ENCODE measurements around the gene PJVK.
A peak's percentile ranks its signal among the peaks of the same experiment; 100 is the strongest.
"Not testable (repeated sequence)": the region's sequence is repeated elsewhere in the genome, so short reads cannot be mapped to it uniquely, and the experiment has no call there.

The PJVK gene

DNA sequence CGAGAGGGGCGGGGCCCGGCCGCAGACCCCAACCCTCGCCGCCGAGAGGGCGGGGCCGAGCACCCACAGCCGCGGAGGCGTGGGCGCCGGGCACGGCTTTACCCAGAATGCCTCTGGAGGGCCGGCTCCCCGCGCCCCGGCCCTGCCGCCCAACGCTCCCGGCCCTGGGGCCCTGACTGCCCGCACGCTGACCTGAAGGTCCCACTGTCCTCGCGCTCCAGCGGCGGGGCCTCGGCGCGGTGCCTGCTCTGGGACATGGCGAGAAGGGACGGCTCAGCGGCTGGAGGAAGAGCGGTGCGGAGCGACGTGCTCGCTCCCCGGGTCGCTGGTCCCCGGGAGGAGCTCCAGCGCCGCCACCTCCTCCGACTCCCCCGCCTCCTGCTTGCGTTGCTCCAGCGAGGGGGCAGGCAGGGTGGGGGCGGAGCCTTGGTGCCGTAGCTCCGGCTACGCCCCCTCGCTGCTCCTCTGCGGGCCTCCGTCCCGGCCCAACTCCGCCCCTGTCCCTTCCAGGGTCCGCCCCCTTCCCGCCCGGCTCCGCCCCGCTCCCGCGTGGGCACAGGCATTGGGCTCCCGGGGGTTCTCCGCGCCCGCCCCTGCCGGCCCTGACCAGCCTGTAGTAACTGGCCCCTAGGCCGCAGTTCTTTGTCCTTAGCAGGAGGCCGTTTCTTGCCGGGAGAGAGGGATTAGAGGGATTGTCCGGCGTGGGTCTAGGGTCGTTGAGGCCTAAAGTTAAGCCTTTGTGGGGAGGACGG, at the start of gene PJVK, which contains the start of gene PRKRA:
Gene PJVK (plus strand): TSS at position 605 of the 752 bp plus-strand sequence. CDS start 2,032 bp downstream, outside the sequence.
Gene PRKRA (minus strand): TSS at position 402 of the 752 bp plus-strand sequence. CDS start 145 bp downstream, at position 257.
- peak; percentile 95 to 97 for DNase-seq

- DNase-seq: no peak
These were observed 49.2 kb upstream of the PJVK start for GRCh38 chr2:178401994-178402437.

DNA sequence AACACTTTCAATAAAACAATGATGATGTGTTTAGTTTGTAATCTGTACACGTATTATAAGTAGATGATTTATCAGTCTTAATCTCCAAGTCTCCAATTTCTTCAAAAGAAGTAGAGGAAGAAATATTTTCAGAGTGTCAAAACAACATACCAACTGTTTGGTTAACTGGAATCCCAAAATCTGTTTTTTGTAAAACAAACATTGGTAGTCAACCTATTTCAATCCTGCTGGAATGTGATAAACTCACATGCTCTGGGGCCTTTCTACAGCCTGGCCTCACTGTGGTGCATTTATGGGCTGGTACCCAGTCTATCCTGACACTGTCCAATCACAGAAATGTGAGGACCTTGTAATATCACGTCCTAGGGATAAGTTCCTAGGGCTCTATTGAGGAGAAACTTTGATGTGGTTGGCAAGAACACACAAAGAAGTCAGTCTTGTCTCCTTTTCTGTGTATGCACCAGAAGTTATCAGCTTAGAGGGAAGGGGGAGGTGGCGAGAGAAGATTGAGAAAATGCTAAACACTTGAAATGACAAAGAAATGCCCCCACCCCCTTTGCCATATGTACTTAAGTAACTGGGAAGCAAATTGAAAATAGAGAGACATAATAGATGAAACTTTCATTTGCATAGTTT, 47.4 kb upstream of the PJVK start:
- DNase-seq: no peak

DNA sequence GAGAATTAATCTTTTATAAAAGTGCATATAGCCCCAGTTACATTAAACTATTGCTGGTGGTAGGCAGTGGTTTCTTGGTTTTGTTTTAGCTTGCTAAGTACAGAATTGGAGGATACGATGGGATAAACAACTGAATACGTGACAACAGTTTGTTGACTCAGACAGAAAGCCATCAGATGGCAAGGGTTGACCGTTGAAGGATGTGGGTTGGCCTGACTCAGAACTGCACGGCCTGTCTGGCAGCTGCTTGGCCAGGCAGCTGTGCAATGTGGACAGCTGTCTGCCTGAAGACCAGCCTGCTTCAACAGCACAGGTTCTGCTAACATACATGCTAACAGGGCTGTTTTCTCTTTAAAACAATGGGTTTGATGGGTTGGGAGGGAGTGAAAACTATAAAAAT, 46.8 kb upstream of the PJVK start:
- no peak for DNase-seq

DNA sequence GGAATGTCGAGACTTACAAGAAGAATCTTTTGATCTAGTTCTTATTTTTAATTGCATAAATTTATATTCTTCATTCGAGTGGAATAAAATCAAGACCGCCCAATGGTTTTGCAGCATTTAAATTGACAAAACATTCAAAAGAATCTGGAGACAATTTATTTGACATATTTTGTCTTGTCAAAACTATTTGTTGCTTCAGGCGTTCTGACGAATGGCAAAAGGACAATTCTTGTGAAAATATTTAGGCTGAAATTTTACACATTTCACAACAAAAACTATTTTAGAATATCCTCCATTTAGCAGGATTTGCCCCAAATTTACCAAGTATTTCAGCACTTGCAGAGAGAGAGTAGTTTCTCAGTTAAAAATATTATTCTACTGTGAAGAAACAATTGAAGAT, 41.9 kb upstream of the PJVK start:
- DNase-seq: no peak

DNA sequence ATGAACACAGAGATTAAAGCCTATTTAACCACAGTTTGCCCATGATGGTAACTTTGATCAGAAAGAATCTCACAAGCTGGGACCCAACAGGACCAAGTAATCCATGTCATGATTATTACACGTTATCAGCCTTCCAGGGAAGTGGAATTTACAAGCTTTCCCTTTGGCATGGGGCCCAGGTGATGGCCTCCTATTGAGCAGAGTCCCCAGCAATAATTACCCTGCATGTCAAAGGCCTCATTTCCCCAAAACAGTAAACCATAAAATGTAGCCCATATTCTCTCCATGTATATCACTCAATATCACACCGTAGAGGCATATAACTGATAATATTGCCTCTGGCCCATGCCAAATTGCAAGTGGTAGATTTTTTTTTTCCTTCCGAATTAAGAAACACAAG, 39.1 kb upstream of the PJVK start:
- DNase-seq: no peak

DNA sequence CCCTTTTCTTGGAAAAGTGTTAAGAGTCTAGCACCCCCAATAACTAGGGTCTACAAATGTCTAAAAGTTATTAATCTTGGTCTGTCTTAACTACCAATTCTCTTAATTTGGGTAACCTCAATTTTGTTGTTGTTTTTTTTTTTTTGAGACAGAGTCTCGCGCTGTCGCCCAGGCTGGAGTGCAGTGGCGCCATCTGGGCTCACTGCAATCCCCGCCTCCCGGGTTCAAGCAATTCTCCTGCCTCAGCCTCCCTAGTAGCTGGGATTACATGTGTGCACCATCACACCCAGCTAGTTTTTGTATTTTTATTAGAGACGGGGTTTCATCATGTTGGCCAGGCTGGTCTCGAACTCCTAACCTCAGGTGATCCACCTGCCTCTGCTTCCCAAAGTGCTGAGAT, 38.7 kb upstream of the PJVK start:
- DNase-seq: not testable (repeated sequence)

DNA sequence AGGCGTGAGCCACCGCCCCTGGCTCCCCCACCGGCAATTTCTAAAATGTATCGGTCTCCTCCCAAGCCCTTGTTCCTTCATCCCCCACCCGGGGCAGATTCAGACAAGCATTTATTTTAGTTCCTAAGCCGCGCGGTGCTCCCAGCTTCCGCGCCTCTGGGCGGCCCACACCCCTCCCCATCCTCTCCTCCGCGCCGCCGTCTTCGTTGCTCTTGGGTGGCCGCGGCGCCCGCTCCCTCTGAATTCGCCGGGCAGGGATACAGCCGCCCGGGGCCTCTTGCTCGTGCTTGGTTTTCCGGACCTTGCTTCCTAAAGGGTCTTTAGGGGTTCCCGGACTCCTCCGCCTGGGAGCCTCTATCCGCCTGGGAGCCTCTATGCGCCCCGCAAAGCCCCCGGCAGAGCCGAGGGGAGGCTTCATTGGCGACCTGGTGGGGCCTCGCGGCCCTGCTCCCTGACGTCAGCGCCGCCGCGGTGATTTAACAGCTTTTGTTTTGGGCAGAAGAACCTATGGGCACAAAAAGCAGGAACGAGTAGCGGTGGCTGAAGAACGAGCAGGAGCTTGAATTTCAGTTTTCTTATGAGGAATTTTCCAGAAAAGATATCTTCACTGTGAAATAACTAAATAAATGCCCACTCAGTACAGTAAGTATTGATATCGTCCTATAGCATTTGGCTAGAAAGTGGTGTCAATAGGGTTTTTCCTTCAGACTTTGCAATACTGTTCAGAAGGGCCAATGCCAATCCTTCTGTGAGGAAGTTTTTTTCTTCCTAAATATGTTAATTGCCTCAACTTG, 37.5 kb upstream of the PJVK start:
- DNase-seq: peak; percentile 70

- DNase-seq: peak; percentile 65 to 67
These were observed 36.6 kb upstream of the PJVK start for GRCh38 chr2:178414266-178415247.

DNA sequence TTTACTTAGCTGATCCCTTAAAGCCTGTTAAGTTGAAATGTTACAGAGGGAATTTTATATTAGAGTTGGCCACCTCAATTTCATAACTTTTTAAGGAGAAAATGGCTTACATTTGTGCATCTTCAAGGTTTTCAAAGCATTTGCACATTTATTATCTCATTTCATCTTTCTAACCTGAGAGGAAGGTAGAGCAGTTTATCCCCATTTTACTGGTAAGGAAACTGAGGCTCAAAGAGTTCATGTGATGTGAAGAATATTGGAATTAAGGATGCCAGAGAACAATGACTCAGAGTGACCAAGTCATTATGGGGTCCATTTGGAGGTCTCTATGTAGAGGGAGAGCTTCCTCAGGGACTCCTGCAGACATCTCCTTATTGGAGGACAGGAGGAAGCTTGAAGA, 35.2 kb upstream of the PJVK start:
- DNase-seq: no peak

DNA sequence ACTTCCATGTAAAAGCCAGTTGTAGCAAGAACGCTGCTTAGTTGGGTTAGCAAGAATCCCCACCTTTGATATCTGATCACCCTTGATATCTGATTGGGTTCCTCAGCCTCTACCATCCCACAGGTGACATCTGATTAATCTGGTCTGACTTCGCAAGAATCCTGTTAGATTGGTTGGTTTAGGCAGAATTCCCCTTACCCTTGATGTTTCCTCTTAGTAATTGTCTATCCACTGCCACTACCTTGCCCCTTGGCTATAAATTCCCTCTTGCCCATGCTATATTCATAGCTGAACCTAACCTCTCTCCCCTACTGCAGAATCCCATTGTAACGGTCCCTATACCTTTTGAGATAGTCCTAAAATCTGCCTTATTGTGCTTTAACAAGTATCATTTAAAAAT, 33.3 kb upstream of the PJVK start:
- DNase-seq: no peak

DNA sequence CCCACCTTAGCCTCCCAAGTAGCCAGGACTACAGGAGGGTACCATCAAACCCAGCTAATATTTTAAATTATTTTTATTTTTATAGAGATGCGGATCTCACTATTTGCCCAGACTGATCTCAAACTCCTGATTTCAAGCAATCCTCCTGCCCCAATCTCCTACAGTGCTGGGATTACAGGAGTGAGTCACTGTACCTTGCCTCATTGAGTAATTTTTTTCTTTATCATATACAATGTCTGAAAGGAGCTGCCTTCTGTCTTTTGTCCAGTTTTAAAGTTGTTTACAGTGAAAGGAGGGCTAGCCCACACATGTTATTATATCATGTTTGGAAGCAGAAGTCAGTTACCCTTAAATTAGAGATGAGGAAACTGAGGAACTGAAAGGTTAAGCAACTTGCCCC, 32.8 kb upstream of the PJVK start:
- no peak for DNase-seq

DNA sequence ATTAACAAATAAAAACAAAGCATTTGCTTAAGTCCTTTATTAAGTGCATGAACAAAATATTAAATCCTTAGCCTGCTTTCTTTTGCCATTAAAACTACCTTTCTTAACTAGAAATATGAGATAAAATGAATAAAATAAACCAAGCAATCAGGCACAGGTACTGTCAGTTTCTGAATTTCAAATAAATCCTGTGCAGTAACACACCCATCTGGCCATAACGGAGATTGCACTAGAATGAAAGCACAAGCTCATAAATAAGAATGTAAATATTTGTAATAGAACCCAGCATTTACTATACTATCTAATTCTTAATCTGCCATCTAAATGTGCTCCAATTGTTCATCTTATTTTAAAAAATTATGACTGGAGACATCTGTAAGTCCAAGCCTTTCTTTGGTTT, 32.1 kb upstream of the PJVK start:
- DNase-seq: no peak

DNA sequence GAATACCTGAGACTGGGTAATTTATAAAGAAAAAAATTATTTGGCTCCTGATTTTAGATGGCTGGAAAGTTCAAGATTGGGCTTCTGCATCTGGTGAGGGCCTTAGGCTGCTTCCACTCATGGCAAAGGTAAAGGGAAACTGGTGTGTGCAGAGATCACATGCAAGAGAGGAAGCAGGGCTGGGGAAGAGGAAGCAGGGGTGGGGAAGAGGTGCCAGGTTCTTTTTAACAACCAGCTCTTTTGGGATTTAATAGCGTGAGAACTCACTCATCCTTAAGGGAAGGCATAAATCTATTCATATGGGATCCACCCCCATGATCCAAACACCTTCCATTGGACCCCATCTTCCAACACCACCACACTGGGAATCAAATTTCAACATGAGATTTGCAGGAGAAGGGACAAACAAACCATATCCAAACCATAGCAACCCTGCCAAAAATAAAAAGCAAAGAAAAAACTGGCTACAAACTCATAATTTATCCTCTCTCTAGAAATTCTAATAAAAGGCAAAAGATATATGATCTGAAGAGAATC, 30.6 kb upstream of the PJVK start:
- no peak for DNase-seq

- no peak for DNase-seq
These were observed 29.1 kb upstream of the PJVK start for GRCh38 chr2:178422097-178422496.

DNA sequence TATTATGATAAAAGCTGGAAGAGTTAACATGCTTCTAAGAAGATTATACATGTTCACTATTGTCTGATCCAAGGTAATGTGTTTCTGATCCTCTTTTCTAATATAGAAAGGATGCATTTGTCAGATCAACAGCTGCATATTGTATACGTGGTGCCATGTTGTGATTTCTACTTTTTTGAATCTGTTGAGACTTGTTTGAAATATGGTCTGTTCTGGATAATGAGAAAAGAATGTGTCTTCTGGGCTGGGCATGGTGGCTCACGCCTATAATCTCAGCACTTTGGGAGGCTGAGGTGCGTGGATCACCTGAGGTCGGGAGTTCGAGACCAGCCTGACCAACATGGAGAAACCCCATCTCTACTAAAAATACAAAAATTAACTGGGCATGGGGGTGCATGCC, 27.4 kb upstream of the PJVK start:
- DNase-seq: not testable (repeated sequence)

GRCh38 chr2:178425255-178425827, 25.8 kb upstream of the PJVK start:
- no peak for DNase-seq

GRCh38 chr2:178426388-178426787, 24.8 kb upstream of the PJVK start:
- DNase-seq: no peak

DNA sequence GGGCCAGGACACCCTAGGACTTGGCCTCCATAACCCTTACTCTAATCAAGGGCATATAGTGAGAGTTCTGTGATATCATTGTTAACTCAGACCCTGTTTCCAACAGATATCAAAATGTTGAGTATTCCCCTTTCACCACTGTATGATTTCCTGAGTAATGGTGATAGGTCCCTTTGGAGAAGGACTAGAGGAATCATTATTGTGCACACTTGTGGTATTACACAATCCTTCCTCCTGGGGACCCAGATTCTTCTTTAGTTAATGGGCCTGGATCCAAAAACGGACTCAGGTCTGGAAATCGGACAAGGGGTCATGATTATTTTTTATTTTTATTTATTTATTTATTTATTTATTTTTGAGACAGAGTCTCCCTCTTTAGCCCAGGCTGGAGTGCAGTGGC, 23.7 kb upstream of the PJVK start:
- DNase-seq: no peak

- DNase-seq: no peak
These were observed 22.8 kb upstream of the PJVK start for GRCh38 chr2:178428396-178428806.

DNA sequence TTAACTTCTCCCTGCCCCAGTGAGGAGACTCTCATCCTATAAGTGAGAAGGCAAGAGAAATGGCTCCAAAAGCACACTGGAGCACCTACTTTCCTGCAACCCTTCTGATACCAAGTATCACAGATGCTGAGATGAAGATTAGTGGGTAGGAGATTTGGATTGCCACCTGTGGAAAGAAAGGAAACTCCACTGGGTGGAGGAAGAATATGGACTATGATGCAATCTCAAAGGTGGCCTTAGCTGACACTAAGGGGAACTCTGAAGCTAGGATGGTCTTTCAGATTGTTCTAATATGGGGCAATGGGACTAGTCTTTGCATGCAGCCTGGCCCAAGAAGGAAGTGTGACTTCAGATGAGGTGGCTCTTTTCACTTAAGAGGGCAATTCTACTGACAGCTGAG, 21.8 kb upstream of the PJVK start:
- DNase-seq: no peak

- no peak for DNase-seq
These were observed 14.5 kb upstream of the PJVK start for GRCh38 chr2:178436662-178437061.
